ENCODE results near the gene SAE1. TPM values are rescaled to one million over a fixed set of nuclear protein-coding genes. Genes with fewer than 3 reads are reported as not detected.
A peak's percentile ranks its signal among the peaks of the same experiment; 100 is the strongest.

The SAE1 gene
- total RNA-seq, 1 donor from 2014 or later = 57.6 TPM

- H3K27ac ChIP-seq = no peak overlapping the region
- ATAC-seq = no peak
- no peaks in the 10 kb centered on the region for H3K36me3 ChIP-seq
- H3K4me3 ChIP-seq = no peak overlapping the region
- no peak for DNase-seq
- no peaks in the 10 kb centered on the region for H3K27me3 ChIP-seq
- H3K9me3 ChIP-seq = no peaks in the 10 kb centered on the region
- H3K4me1 ChIP-seq = peaks cover 24% of the 10 kb centered on the region
- intact Hi-C loops (cut with DNase I) = no loop called here
- no peak for TF ChIP-seq CTCF (IDR thresholded peaks at IDR 0.05)
Observed at GRCh38 chr19:47240556-47240955, 109.9 kb downstream of the SAE1 start.

- Histone ChIP-seq H3K4me3 (no peak overlapping the region), H3K9me3 (no peaks in the 10 kb centered on the region), H3K4me1 (peaks cover 24% of the 10 kb centered on the region), H3K36me3 (no peaks in the 10 kb centered on the region), H3K27me3 (no peaks in the 10 kb centered on the region), H3K27ac (no peak overlapping the region)
- ATAC-seq (peak; percentile 66), DNase-seq (peak; percentile 90)
- TF ChIP-seq CTCF (IDR thresholded peaks at IDR 0.05) = no peak
- intact Hi-C loops (cut with DNase I) = no loop called here
Observed at GRCh38 chr19:47240996-47241918, 110.6 kb downstream of the SAE1 start.

- Histone ChIP-seq H3K36me3 (no peaks in the 10 kb centered on the region), H3K27ac (no peak overlapping the region), H3K27me3 (no peaks in the 10 kb centered on the region), H3K4me1 (peaks cover 24% of the 10 kb centered on the region), H3K4me3 (no peak overlapping the region), H3K9me3 (no peaks in the 10 kb centered on the region)
- no peak for DNase-seq
- TF ChIP-seq CTCF (IDR thresholded peaks at IDR 0.05) = no peak
- ATAC-seq = no peak
- intact Hi-C loops (cut with DNase I) = no loop called here
Observed at GRCh38 chr19:47241919-47242577, 111.4 kb downstream of the SAE1 start.

- Histone ChIP-seq H3K4me1 (peaks cover 24% of the 10 kb centered on the region), H3K27ac (no peak overlapping the region), H3K4me3 (peak overlapping the region; percentile 33), H3K36me3 (no peaks in the 10 kb centered on the region), H3K27me3 (no peaks in the 10 kb centered on the region), H3K9me3 (no peaks in the 10 kb centered on the region)
- DNase-seq (no peak), ATAC-seq (no peak)
- intact Hi-C loops (cut with DNase I) = no loop called here
- TF ChIP-seq CTCF (IDR thresholded peaks at IDR 0.05) = no peak
Observed at GRCh38 chr19:47243364-47243775, 112.7 kb downstream of the SAE1 start.

GRCh38 chr19:47243776-47244547 is 113.3 kb downstream of the SAE1 start:
- H3K4me3 ChIP-seq = peak overlapping the region; percentile 33
- intact Hi-C loops (cut with DNase I) = no loop called here
- DNase-seq = peak; percentile 96
- peak; percentile 98 for TF ChIP-seq CTCF (IDR thresholded peaks at IDR 0.05)
- H3K9me3 ChIP-seq = no peaks in the 10 kb centered on the region
- no peaks in the 10 kb centered on the region for H3K27me3 ChIP-seq
- H3K27ac ChIP-seq = peak overlapping the region; percentile 55
- ATAC-seq = peak; percentile 92
- H3K36me3 ChIP-seq = no peaks in the 10 kb centered on the region
- peaks cover 24% of the 10 kb centered on the region for H3K4me1 ChIP-seq
